ENCODE measurements around the gene MYO3B. TPM values are rescaled to one million over a fixed set of nuclear protein-coding genes. Genes with fewer than 3 reads are reported as not detected.

The MYO3B gene
- polyA plus RNA-seq, 1 donor (not counting 4 experiments of a cell fraction or from before 2014, with no cell fraction given) = 4.4 TPM

DNA sequence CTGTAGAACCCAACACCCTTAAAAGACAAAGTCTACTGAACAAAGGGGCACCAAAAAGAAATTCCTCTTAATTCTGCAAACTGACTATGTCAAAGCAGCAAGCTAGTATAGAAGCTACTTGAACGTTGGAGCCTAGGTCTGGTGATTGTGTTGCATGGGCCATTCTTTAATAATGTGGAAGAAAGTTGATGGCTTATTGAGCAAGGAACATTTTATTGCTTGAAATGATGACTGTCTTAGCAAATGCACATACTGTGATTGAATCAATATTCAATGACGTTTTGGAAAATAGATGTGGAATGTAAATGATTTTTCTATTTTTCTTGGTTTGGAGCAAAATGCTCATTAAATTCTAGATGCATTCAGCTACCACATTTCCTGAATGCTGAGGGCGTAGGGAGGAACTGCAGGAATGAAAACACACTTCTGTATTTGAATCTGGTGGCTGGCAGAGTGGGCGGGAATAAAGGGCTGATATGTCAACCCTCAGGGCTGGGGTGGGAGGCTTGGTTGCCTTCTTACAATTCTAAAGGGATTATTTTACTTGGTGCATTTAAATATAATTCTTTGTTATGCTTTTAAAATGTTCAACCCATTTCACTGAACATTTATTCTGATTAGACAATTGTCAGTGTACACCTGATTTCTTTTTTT lies 26.5 kb downstream of the MYO3B start:
- no peak for DNase-seq (ENCODE audit: low read depth, low spot score)
- peaks cover 0 to 4% of the 10 kb centered on the region in 2 experiments for H3K36me3 ChIP-seq (ENCODE audit: control insufficient read depth in 2 of 2, extremely low read depth in 1 of 2, insufficient read depth in 2 of 2, low read length in 2 of 2)
- H3K4me2 ChIP-seq (ENCODE audit: control insufficient read depth, extremely low read depth, insufficient read depth, low read depth, low read length) = no peak overlapping the region
- no peak for FAIRE-seq
- H3K4me3 ChIP-seq (ENCODE audit: control insufficient read depth in 2 of 3, extremely low read depth in 1 of 3, insufficient read depth in 2 of 3, low read depth in 1 of 3, low read length in 3 of 3) = no peak overlapping the region
- no peaks in the 10 kb centered on the region for H3K27me3 ChIP-seq (ENCODE audit: control insufficient read depth, extremely low read depth, insufficient read depth, low read length)
- H3K27ac ChIP-seq (ENCODE audit: control insufficient read depth, insufficient read depth, low read length) = no peak overlapping the region
- H3K9me3 ChIP-seq (ENCODE audit: control insufficient read depth, low read depth, low read length) = peaks cover 2% of the 10 kb centered on the region
- H2AFZ ChIP-seq (ENCODE audit: control insufficient read depth, low read length) = no peak overlapping the region
- H3K9me1 ChIP-seq (ENCODE audit: control insufficient read depth, extremely low read depth, insufficient read depth, low read length) = no peaks in the 10 kb centered on the region
- H3K4me1 ChIP-seq (ENCODE audit: control insufficient read depth, extremely low read depth, insufficient read depth, low read length) = no peaks in the 10 kb centered on the region
- H3K79me2 ChIP-seq (ENCODE audit: control insufficient read depth, insufficient read depth, low read length) = no peaks in the 10 kb centered on the region
- dilution Hi-C loops (cut with MboI; ENCODE audit: extremely low pct_ligation_motif_present, low sequenced_read_pairs) = no loop called here
- TF ChIP-seq, protein P1, sequence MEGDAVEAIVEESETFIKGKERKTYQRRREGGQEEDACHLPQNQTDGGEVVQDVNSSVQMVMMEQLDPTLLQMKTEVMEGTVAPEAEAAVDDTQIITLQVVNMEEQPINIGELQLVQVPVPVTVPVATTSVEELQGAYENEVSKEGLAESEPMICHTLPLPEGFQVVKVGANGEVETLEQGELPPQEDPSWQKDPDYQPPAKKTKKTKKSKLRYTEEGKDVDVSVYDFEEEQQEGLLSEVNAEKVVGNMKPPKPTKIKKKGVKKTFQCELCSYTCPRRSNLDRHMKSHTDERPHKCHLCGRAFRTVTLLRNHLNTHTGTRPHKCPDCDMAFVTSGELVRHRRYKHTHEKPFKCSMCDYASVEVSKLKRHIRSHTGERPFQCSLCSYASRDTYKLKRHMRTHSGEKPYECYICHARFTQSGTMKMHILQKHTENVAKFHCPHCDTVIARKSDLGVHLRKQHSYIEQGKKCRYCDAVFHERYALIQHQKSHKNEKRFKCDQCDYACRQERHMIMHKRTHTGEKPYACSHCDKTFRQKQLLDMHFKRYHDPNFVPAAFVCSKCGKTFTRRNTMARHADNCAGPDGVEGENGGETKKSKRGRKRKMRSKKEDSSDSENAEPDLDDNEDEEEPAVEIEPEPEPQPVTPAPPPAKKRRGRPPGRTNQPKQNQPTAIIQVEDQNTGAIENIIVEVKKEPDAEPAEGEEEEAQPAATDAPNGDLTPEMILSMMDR (optimal IDR thresholded peaks at IDR 0.05 in 1 of 3, IDR thresholded peaks at IDR 0.05 in 1 of 3, conservative IDR thresholded peaks at IDR 0.05 in 1 of 3; ENCODE audit: extremely low read depth in 1 of 3, insufficient read depth in 2 of 3, low read length in 3 of 3) = no peak
- TF ChIP-seq EZH2 (IDR thresholded peaks at IDR 0.05; ENCODE audit: low read length) = no peak
- H3K9ac ChIP-seq (ENCODE audit: control insufficient read depth, extremely low read depth, insufficient read depth, low read length) = no peak overlapping the region
- no peaks in the 10 kb centered on the region for H4K20me1 ChIP-seq (ENCODE audit: control insufficient read depth, extremely low read depth, insufficient read depth, low read length)

DNA sequence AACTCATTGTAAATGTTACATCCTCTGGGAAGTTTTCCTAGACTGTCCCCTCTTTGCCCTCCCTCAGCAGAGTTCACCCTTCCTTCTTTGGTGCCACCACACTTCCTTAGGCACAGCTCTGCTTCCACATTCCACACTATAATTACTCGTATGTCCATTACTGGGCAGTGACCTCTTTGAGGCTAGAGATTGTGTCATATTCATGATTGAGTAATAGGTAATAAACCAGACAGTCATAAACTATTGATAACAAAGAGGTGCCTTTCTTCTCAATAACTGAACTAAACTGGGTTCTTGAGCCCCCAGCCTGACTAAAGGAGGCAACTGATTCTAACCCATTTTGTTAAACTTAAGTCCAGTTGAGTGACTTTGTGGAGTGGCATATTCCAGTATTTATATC lies 28.3 kb downstream of the MYO3B start:
- no peak overlapping the region for H3K4me2 ChIP-seq (ENCODE audit: control insufficient read depth, extremely low read depth, insufficient read depth, low read depth, low read length)
- H3K9me1 ChIP-seq (ENCODE audit: control insufficient read depth, extremely low read depth, insufficient read depth, low read length) = no peaks in the 10 kb centered on the region
- dilution Hi-C loops (cut with MboI; ENCODE audit: extremely low pct_ligation_motif_present, low sequenced_read_pairs) = no loop called here
- no peak overlapping the region for H2AFZ ChIP-seq (ENCODE audit: control insufficient read depth, low read length)
- FAIRE-seq = no peak
- no peaks in the 10 kb centered on the region for H3K79me2 ChIP-seq (ENCODE audit: control insufficient read depth, insufficient read depth, low read length)
- DNase-seq (ENCODE audit: low read depth, low spot score) = no peak
- no peaks in the 10 kb centered on the region for H3K4me1 ChIP-seq (ENCODE audit: control insufficient read depth, extremely low read depth, insufficient read depth, low read length)
- H3K27me3 ChIP-seq (ENCODE audit: control insufficient read depth, extremely low read depth, insufficient read depth, low read length) = no peaks in the 10 kb centered on the region
- H3K27ac ChIP-seq (ENCODE audit: control insufficient read depth, insufficient read depth, low read length) = no peak overlapping the region
- TF ChIP-seq EZH2 (IDR thresholded peaks at IDR 0.05; ENCODE audit: low read length) = no peak
- TF ChIP-seq, protein P1 (optimal IDR thresholded peaks at IDR 0.05 in 1 of 3, IDR thresholded peaks at IDR 0.05 in 1 of 3, conservative IDR thresholded peaks at IDR 0.05 in 1 of 3; ENCODE audit: extremely low read depth in 1 of 3, insufficient read depth in 2 of 3, low read length in 3 of 3) = no peak
- no peaks in the 10 kb centered on the region for H4K20me1 ChIP-seq (ENCODE audit: control insufficient read depth, extremely low read depth, insufficient read depth, low read length)
- H3K9me3 ChIP-seq (ENCODE audit: control insufficient read depth, low read depth, low read length) = peaks cover 2% of the 10 kb centered on the region
- H3K4me3 ChIP-seq (ENCODE audit: control insufficient read depth in 2 of 3, extremely low read depth in 1 of 3, insufficient read depth in 2 of 3, low read depth in 1 of 3, low read length in 3 of 3) = no peak overlapping the region
- no peaks in the 10 kb centered on the region for H3K36me3 ChIP-seq (ENCODE audit: control insufficient read depth in 2 of 2, extremely low read depth in 1 of 2, insufficient read depth in 2 of 2, low read length in 2 of 2)
- H3K9ac ChIP-seq (ENCODE audit: control insufficient read depth, extremely low read depth, insufficient read depth, low read length) = no peak overlapping the region
